ENCODE results near the gene PIP4K2A. TPM values are rescaled to one million over a fixed set of nuclear protein-coding genes. Genes with fewer than 3 reads are reported as not detected.

The PIP4K2A gene
- total and polyA plus RNA-seq, 2 of the 8 experiments (the other 6 are each of a cell fraction or from before 2014, with no cell fraction given): 19.0 to 60.9 TPM

DNA sequence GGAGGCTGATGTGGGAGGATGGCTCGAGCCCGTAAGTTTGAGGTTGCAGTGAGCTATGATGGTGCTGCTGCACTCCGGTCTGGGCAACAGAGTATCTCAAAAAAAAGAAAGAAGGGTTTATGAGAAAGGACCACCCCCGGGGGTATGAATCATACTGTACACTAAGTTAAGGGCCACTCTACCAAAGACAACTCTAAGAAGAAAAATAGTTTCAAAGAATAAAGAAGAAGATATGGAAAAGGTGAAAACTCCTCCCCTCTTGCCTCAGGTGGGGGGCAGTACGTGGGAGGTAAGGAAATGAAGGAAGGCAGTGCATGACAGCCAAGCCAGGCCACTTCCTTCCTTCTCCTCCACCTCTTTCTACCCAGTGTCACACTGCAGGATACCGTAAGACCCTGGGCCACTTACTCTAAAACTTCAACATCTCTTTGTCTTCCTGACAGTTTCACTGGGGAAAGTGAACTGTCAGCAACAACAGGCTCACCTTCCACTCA, 61.3 kb downstream of the PIP4K2A start:
- H3K14ac ChIP-seq (ENCODE audit: insufficient read length): no peak overlapping the region
- H3K79me2 ChIP-seq (ENCODE audit: control insufficient read depth in 1 of 2, insufficient read depth in 2 of 2, low read length in 2 of 2): peaks cover 0 to 82% of the 10 kb centered on the region in 2 experiments; a peak in 2 of 4 replicates
- H3K4ac ChIP-seq (replicated peaks; ENCODE audit: insufficient read length, low read depth, low read length): no peak overlapping the region
- H3K23ac ChIP-seq (ENCODE audit: insufficient read length): no peak overlapping the region
- H2AFZ ChIP-seq (ENCODE audit: low read length): no peak overlapping the region
- WGBS, 2 experiments (ENCODE audit: extremely low coverage in 1 of 2, insufficient coverage in 1 of 2, insufficient read length in 1 of 2, insufficient replicate concordance in 2 of 2, low coverage in 1 of 2, low lambda C conversion rate in 2 of 2, missing lambda C conversion rate in 1 of 2): 80% methylated on average over 6 of the region's 6 CpGs; no CpG with 5 or more reads in 1 of the 2 experiments
- no peak overlapping the region for H2BK20ac ChIP-seq (ENCODE audit: low read length)
- no peak for FAIRE-seq
- no peak overlapping the region for H2BK15ac ChIP-seq (ENCODE audit: low read length)
- no peak overlapping the region for H2BK120ac ChIP-seq (replicated peaks; ENCODE audit: low read depth, low read length)
- H4K20me1 ChIP-seq (replicated peaks in 1 of 2; ENCODE audit: control insufficient read depth in 1 of 2, insufficient read depth in 2 of 2, low read length in 2 of 2): no peaks in the 10 kb centered on the region
- peaks cover 2 to 11% (median 4%) of the 10 kb centered on the region in 4 experiments; a peak in 5 of 7 replicates for H3K4me1 ChIP-seq (replicated peaks in 1 of 4; ENCODE audit: control insufficient read depth in 3 of 4, insufficient read depth in 4 of 4, low read length in 3 of 4)
- no peak overlapping the region for H2BK12ac ChIP-seq (ENCODE audit: low read depth, low read length)
- no peak overlapping the region for H3K56ac ChIP-seq (replicated peaks; ENCODE audit: insufficient read length, low read depth, low read length)
- CTCF ChIA-PET (ENCODE audit: partially characterized antibody): no interaction called here
- peak overlapping the region; percentile 34; the same call in 1 of the 2 replicates for H2AK5ac ChIP-seq (ENCODE audit: low read depth, low read length)
- H3K4me3 ChIP-seq (ENCODE audit: extremely low read depth in 1 of 4, insufficient read depth in 2 of 4, low read depth in 3 of 4, low read length in 4 of 4): no peak overlapping the region
- H3K4me2 ChIP-seq (ENCODE audit: insufficient read depth in 1 of 2, low read depth in 2 of 2, low read length in 2 of 2): no peak overlapping the region
- POLR2A ChIA-PET (ENCODE audit: partially characterized antibody): no interaction called here
- H3K9me3 ChIP-seq (ENCODE audit: insufficient read depth in 2 of 2, low read depth in 1 of 2, low read length in 1 of 2): no peaks in the 10 kb centered on the region
- no peak for DNase-seq (ENCODE audit: low read depth in 1 of 2, low spot score in 2 of 2)
- no peak overlapping the region; the same call in 1 of the 2 replicates for H2BK5ac ChIP-seq (ENCODE audit: low read depth, low read length)
- no peak overlapping the region for H3K27ac ChIP-seq (ENCODE audit: low read depth, low read length)
- no peaks in the 10 kb centered on the region for H3K23me2 ChIP-seq (ENCODE audit: low read depth, low read length)
- no peak overlapping the region for H4K91ac ChIP-seq (replicated peaks; ENCODE audit: insufficient read length, low read length)
- peaks cover 14% of the 10 kb centered on the region for H3K79me1 ChIP-seq (ENCODE audit: low read depth, low read length)
- no peaks in the 10 kb centered on the region for H3K36me3 ChIP-seq (ENCODE audit: control insufficient read depth in 2 of 4, insufficient read depth in 4 of 4, low read length in 3 of 4)
- H3K27me3 ChIP-seq (replicated peaks in 1 of 4; ENCODE audit: control insufficient read depth in 3 of 4, extremely low read depth in 1 of 4, insufficient read depth in 3 of 4, low read length in 3 of 4): no peaks in the 10 kb centered on the region
- H3K18ac ChIP-seq (ENCODE audit: extremely low read depth, low read length): no peak overlapping the region
- H4K8ac ChIP-seq (ENCODE audit: extremely low read depth, insufficient read depth, low read length): no peak overlapping the region
- H4K5ac ChIP-seq (ENCODE audit: insufficient read length, low read depth, low read length): no peak overlapping the region
- H3K9ac ChIP-seq (replicated peaks in 1 of 4; ENCODE audit: extremely low read depth in 1 of 4, low read depth in 3 of 4, low read length in 3 of 4): no peak overlapping the region
- TF ChIP-seq, protein P1, sequence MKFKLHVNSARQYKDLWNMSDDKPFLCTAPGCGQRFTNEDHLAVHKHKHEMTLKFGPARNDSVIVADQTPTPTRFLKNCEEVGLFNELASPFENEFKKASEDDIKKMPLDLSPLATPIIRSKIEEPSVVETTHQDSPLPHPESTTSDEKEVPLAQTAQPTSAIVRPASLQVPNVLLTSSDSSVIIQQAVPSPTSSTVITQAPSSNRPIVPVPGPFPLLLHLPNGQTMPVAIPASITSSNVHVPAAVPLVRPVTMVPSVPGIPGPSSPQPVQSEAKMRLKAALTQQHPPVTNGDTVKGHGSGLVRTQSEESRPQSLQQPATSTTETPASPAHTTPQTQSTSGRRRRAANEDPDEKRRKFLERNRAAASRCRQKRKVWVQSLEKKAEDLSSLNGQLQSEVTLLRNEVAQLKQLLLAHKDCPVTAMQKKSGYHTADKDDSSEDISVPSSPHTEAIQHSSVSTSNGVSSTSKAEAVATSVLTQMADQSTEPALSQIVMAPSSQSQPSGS (IDR thresholded peaks at IDR 0.05; ENCODE audit: low read length): no peak
- no peak for TF ChIP-seq CHD2 (IDR thresholded peaks at IDR 0.05; ENCODE audit: low read length)
- no peak for TF ChIP-seq EP300 (IDR thresholded peaks at IDR 0.05; ENCODE audit: borderline replicate concordance in 1 of 2, low read depth in 2 of 2, low read length in 2 of 2)
- no peak for TF ChIP-seq TBP (IDR thresholded peaks at IDR 0.05; ENCODE audit: low read depth, low read length)
- TF ChIP-seq SIN3A (conservative IDR thresholded peaks at IDR 0.05 in 1 of 2, IDR thresholded peaks at IDR 0.05 in 1 of 2; ENCODE audit: low read depth in 1 of 2, low read length in 2 of 2): no peak
- no peak for TF ChIP-seq BCL11A (IDR thresholded peaks at IDR 0.05; ENCODE audit: low read depth in 2 of 2, low read length in 2 of 2)
- TF ChIP-seq TEAD4 (IDR thresholded peaks at IDR 0.05; ENCODE audit: low read depth, low read length): no peak
- TF ChIP-seq SAP30 (IDR thresholded peaks at IDR 0.05; ENCODE audit: insufficient read depth, insufficient replicate concordance, low read length): no peak
- no peak for TF ChIP-seq BACH1 (IDR thresholded peaks at IDR 0.05; ENCODE audit: low read length)
- no peak for TF ChIP-seq CEBPB (IDR thresholded peaks at IDR 0.05; ENCODE audit: low read depth, low read length)
- no peak for TF ChIP-seq RAD21 (IDR thresholded peaks at IDR 0.05 in 1 of 2, conservative IDR thresholded peaks at IDR 0.05 in 1 of 2; ENCODE audit: low read depth in 2 of 2, low read length in 2 of 2)
- TF ChIP-seq SIX5 (IDR thresholded peaks at IDR 0.05; ENCODE audit: low read depth, low read length): no peak

Measured in H1 (cell line).